ENCODE measurements around the gene PDE2A. TPM values are rescaled to one million over a fixed set of nuclear protein-coding genes. Genes with fewer than 3 reads are reported as not detected.

The PDE2A gene
- total and polyA plus RNA-seq, 10 of the 15 experiments (the other 5 are each of a cell fraction or from before 2014, with no cell fraction given): 0.06 to 0.15 (median 0.11) TPM; not detected in 6

DNA sequence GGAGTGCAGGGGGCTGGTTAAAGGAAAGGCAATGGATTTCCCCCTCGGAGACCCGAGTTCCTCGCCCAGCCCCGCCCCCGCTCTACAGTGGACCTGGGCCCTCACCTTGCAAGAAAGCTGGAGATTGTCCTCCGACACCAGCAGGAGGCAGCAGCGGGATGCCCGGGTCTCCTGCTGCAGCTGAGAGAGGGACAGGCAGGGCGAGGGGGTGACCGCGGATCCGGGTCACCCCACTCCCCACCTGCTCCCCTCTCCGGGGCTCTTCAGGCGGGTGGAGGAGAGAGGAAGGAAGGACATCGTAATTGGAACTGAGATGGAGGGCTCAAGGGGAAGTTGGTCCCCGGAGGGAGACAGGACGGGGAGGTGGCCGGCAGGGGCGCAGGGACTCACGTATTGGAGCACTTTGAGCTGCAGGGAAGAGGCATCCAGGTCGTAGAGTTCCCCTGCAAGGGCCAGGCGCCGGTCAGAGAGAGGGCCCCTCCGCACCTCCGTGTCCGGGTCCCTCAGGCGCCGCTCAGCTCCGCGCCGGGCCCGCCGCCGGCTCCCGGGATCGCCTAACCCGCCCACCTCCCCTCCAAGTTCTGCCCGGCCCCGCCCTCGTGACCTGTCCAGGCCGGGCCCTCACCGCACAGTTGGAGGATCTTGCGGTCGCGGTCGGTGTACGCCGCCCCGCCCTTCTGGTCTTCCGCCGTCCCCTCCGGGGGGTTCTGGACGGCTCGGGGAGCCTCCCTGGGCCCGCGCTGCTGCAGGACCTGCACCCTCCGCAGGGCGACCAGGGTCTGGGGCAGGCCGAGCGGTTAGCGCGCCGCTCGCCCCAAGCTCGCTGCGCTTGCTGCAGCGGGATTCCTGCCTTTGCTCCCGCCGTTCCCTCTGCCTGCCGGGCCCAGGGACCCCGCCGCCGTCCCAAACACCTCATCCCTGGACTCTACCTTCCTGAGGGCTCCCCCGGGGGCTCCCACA is 84.1 kb downstream of the PDE2A start:
- peaks cover 15 to 17% of the 10 kb centered on the region in 2 experiments for H3K27me3 ChIP-seq (replicated peaks in 1 of 2; ENCODE audit: control insufficient read depth in 2 of 2, insufficient read depth in 2 of 2, low read length in 1 of 2)
- FAIRE-seq: no peak
- ChIA-PET POLR2A (no interaction called here), SMC1A (ENCODE audit: uncharacterized antibody, unreplicated experiment) (interaction anchor here (0.8 to 1.7 kb wide), 3 partner anchors 21 to 137 kb away, joined by 3 to 5 read pairs (median 5); no protein-coding TSS in a partner anchor), RAD21 (ENCODE audit: unreplicated experiment) (interaction anchor here (0.6 to 3.6 kb wide), 3 partner anchors 33 to 119 kb away, joined by 3 to 13 read pairs (median 3); no protein-coding TSS in a partner anchor), CTCF (interaction anchor here (0.7 to 8.7 kb wide), 11 partner anchors 13 to 119 kb away, joined by 3 to 130 read pairs (median 3); no protein-coding TSS in a partner anchor)
- WGBS (ENCODE audit: insufficient coverage, insufficient replicate concordance, low lambda C conversion rate, missing lambda C conversion rate): 3% methylated on average over 62 of the region's 74 CpGs
- intact Hi-C loops (cut with micrococcal nuclease; ENCODE audit: unreplicated experiment): loop anchor here (10.0 kb wide), 1 partner anchor 225 kb away; the partner anchor contains the start of gene ATG16L2
- no peak overlapping the region for H3K9ac ChIP-seq (ENCODE audit: control insufficient read depth, insufficient read depth, low read length)
- no peaks in the 10 kb centered on the region for H3K9me3 ChIP-seq (replicated peaks; ENCODE audit: control insufficient read depth, insufficient read depth, low read length)
- ATAC-seq: peak; percentile 40
- no peak overlapping the region for H3K4me3 ChIP-seq
- DNase-seq (ENCODE audit: low read depth, low spot score): no peak
- no TSS peak for BruUV-seq (replicated peaks)
- in situ Hi-C loops (cut with MboI): no loop called here
- H2AFZ ChIP-seq (ENCODE audit: control insufficient read depth, low read depth, low read length): no peak overlapping the region
- no peaks in the 10 kb centered on the region for H3K79me2 ChIP-seq (ENCODE audit: control insufficient read depth, insufficient read depth, low read length)
- H3K27ac ChIP-seq (ENCODE audit: control insufficient read depth, insufficient read depth): no peak overlapping the region
- H4K20me1 ChIP-seq (ENCODE audit: control insufficient read depth, insufficient read depth): peaks cover 6% of the 10 kb centered on the region
- H3K4me1 ChIP-seq (ENCODE audit: control insufficient read depth, insufficient read depth, low read length): no peaks in the 10 kb centered on the region; the same call in 1 of the 2 replicates
- H3K4me2 ChIP-seq (ENCODE audit: control insufficient read depth, insufficient read depth): no peak overlapping the region
- H3K36me3 ChIP-seq (ENCODE audit: control insufficient read depth in 2 of 2, insufficient read depth in 2 of 2, low read length in 1 of 2): no peaks in the 10 kb centered on the region
- TF ChIP-seq SRF (IDR thresholded peaks at IDR 0.05; ENCODE audit: low read depth in 2 of 2, low read length in 2 of 2): no peak
- TF ChIP-seq, protein P1, sequence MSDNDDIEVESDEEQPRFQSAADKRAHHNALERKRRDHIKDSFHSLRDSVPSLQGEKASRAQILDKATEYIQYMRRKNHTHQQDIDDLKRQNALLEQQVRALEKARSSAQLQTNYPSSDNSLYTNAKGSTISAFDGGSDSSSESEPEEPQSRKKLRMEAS (IDR thresholded peaks at IDR 0.05; ENCODE audit: low read depth, low read length): no peak
- TF ChIP-seq WRNIP1 (IDR thresholded peaks at IDR 0.05; ENCODE audit: borderline replicate concordance, low read depth, low read length): no peak
- TF ChIP-seq, protein P2, sequence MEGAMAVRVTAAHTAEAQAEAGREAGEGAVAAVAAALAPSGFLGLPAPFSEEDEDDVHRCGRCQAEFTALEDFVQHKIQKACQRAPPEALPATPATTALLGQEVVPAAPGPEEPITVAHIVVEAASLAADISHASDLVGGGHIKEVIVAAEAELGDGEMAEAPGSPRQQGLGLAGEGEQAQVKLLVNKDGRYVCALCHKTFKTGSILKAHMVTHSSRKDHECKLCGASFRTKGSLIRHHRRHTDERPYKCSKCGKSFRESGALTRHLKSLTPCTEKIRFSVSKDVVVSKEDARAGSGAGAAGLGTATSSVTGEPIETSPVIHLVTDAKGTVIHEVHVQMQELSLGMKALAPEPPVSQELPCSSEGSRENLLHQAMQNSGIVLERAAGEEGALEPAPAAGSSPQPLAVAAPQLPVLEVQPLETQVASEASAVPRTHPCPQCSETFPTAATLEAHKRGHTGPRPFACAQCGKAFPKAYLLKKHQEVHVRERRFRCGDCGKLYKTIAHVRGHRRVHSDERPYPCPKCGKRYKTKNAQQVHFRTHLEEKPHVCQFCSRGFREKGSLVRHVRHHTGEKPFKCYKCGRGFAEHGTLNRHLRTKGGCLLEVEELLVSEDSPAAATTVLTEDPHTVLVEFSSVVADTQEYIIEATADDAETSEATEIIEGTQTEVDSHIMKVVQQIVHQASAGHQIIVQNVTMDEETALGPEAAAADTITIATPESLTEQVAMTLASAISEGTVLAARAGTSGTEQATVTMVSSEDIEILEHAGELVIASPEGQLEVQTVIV (IDR thresholded peaks at IDR 0.05; ENCODE audit: borderline replicate concordance, partially characterized antibody): no peak
- peak; percentile 49 for TF ChIP-seq RAD21 (IDR thresholded peaks at IDR 0.05; ENCODE audit: insufficient read depth, low read depth, low read length)
- TF ChIP-seq EGR1 (IDR thresholded peaks at IDR 0.05; ENCODE audit: borderline replicate concordance in 1 of 2, low read depth in 2 of 2, low read length in 2 of 2): no peak
- TF ChIP-seq POLR2AphosphoS2 (IDR thresholded peaks at IDR 0.05; ENCODE audit: low read depth, low read length): no peak
- no peak for TF ChIP-seq NFIC (IDR thresholded peaks at IDR 0.05; ENCODE audit: low read depth, low read length)
- TF ChIP-seq, protein P3, sequence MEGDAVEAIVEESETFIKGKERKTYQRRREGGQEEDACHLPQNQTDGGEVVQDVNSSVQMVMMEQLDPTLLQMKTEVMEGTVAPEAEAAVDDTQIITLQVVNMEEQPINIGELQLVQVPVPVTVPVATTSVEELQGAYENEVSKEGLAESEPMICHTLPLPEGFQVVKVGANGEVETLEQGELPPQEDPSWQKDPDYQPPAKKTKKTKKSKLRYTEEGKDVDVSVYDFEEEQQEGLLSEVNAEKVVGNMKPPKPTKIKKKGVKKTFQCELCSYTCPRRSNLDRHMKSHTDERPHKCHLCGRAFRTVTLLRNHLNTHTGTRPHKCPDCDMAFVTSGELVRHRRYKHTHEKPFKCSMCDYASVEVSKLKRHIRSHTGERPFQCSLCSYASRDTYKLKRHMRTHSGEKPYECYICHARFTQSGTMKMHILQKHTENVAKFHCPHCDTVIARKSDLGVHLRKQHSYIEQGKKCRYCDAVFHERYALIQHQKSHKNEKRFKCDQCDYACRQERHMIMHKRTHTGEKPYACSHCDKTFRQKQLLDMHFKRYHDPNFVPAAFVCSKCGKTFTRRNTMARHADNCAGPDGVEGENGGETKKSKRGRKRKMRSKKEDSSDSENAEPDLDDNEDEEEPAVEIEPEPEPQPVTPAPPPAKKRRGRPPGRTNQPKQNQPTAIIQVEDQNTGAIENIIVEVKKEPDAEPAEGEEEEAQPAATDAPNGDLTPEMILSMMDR (IDR thresholded peaks at IDR 0.05 in 2 of 3, conservative IDR thresholded peaks at IDR 0.05 in 1 of 3; ENCODE audit: control insufficient read depth in 2 of 3, extremely low read depth in 1 of 3, insufficient read depth in 1 of 3, low read depth in 3 of 3, low read length in 3 of 3): peak; percentile 44 to 48 (median 47)
- TF ChIP-seq SREBF1 (IDR thresholded peaks at IDR 0.05; ENCODE audit: low read length): no peak
- no peak for TF ChIP-seq BRCA1 (IDR thresholded peaks at IDR 0.05; ENCODE audit: low read depth, low read length)
- TF ChIP-seq EZH2 (IDR thresholded peaks at IDR 0.05; ENCODE audit: borderline replicate concordance, control insufficient read depth, low read depth, low read length): 0 out of 2 replicates have a peak, but pooled peaks have one; percentile 47
